ENCODE measurements around the gene TXNDC12. TPM values are rescaled to one million over a fixed set of nuclear protein-coding genes. Genes with fewer than 3 reads are reported as not detected.
A peak's percentile ranks its signal among the peaks of the same experiment; 100 is the strongest.
"Not testable (repeated sequence)": the region's sequence is repeated elsewhere in the genome, so short reads cannot be mapped to it uniquely, and the experiment has no call there.

TXNDC12 gene
- 10 to 100 TPM; 32.8 to 60.1 (median 53.8) TPM for total RNA-seq
- long read RNA-seq, donor 1, transcript TXNDC12-201 (7 exons, 2,396 nt) = major isoform, 46 of 46 reads
- long read RNA-seq, donor 1, partial matches to known transcripts = 0 of 46 reads
- long read RNA-seq, donor 1, other reads (novel, unspliced or antisense) = 0 of 46 reads
- long read RNA-seq, donor 2, transcript TXNDC12-201 (7 exons, 2,396 nt) = major isoform, 54 of 56 reads
- long read RNA-seq, donor 2, partial matches to known transcripts = 0 of 56 reads
- long read RNA-seq, donor 2, other reads (novel, unspliced or antisense) = 2 of 56 reads

DNA sequence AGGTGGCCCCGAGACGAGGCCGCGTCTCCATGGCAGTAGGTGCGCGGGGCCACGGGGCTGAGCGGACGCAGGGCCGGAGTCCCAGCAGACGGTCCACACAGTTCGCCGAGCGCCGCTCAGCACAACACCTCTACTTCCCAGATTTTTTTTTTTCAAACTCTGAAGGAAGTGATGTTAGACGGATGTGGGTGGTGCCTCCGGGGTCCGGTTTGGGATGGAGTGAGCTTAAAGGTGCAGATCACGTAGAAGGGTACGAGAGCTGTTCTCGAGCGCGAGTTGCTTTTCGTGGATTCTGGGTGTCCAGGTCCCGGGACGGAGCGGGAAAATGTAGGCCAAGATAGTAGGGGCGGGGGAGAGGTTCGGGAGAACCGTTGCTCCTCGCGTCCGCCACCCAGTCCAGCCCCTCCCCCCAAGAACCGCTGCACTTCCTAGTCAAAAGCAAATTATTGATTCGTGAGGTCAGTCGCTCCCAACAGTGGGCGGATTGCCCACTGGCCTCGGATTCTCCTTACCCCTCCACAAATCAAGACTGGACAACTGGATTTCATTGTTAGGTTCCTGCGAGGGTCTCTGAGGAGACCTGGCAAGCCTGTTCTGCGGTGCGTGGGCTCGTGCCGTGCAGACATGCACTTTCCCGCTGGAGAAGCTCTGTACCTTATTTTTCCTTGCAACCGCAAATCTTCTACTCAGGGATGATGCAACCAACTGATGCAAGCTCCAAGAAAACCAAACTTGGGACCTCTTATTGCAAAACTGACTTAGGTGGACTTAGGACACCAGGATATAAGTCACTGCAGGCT, at the start of gene TXNDC12:
TXNDC12 (minus strand) TSS at position 126 of the 800 bp plus-strand sequence; CDS start at position 31, 95 bp downstream.
- TF ChIP-seq, protein P1, sequence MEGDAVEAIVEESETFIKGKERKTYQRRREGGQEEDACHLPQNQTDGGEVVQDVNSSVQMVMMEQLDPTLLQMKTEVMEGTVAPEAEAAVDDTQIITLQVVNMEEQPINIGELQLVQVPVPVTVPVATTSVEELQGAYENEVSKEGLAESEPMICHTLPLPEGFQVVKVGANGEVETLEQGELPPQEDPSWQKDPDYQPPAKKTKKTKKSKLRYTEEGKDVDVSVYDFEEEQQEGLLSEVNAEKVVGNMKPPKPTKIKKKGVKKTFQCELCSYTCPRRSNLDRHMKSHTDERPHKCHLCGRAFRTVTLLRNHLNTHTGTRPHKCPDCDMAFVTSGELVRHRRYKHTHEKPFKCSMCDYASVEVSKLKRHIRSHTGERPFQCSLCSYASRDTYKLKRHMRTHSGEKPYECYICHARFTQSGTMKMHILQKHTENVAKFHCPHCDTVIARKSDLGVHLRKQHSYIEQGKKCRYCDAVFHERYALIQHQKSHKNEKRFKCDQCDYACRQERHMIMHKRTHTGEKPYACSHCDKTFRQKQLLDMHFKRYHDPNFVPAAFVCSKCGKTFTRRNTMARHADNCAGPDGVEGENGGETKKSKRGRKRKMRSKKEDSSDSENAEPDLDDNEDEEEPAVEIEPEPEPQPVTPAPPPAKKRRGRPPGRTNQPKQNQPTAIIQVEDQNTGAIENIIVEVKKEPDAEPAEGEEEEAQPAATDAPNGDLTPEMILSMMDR (IDR thresholded peaks at IDR 0.05) = no peak
- intact Hi-C loops (cut with DNase I, micrococcal nuclease) = no loop called here
- no peaks in the 10 kb centered on the region for H3K9me3 ChIP-seq
- ATAC-seq (peak; percentile 85), DNase-seq (peak; percentile 88 to 92 (median 91))
- no peaks in the 10 kb centered on the region for H3K36me3 ChIP-seq (ENCODE audit: low read depth)
- peak within 1 kb of the TSS; percentile 82 for H3K4me3 ChIP-seq
- peaks cover 25% of the 10 kb centered on the region for H3K4me1 ChIP-seq (ENCODE audit: low read depth)

DNA sequence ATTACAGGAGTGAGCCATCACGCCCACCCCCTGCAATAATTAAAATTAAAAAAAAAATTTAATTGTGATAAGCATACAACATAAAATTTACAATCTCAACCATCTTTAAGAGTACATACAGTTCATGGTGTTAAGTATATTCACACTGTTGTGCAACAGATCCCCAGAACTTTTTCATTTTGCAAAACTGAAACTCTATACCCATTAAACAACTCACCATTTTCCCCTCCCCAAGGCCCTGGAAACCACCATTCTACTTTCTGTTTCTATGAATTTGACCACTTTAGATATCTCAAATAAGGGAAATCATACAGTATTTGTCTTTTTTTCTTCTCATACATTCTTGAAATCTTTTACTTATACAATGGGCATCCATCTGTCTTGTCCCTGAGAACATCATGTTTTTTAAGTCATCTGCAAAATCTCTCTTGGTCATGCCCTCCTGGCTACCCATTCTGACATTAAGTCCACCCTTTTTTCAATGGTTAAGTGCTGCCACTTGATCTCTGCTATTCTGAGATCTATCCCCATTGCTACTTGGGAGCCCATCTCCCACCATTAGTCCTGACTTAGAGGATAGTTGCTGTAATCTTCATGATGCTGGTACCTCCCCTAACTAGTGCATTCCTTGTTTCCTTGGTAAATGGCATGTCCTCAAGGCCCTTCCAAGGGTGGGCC, 47.5 kb upstream of the TXNDC12 start:
- Histone ChIP-seq H3K9me3 (no peaks in the 10 kb centered on the region), H3K36me3 (ENCODE audit: low read depth) (no peaks in the 10 kb centered on the region), H3K4me1 (ENCODE audit: low read depth) (no peaks in the 10 kb centered on the region), H3K4me3 (no peak overlapping the region)
- DNase-seq = no peak
- TF ChIP-seq, protein P1 (IDR thresholded peaks at IDR 0.05) = no peak
- no peak for ATAC-seq
- intact Hi-C loops (cut with DNase I, micrococcal nuclease) = no loop called here

DNA sequence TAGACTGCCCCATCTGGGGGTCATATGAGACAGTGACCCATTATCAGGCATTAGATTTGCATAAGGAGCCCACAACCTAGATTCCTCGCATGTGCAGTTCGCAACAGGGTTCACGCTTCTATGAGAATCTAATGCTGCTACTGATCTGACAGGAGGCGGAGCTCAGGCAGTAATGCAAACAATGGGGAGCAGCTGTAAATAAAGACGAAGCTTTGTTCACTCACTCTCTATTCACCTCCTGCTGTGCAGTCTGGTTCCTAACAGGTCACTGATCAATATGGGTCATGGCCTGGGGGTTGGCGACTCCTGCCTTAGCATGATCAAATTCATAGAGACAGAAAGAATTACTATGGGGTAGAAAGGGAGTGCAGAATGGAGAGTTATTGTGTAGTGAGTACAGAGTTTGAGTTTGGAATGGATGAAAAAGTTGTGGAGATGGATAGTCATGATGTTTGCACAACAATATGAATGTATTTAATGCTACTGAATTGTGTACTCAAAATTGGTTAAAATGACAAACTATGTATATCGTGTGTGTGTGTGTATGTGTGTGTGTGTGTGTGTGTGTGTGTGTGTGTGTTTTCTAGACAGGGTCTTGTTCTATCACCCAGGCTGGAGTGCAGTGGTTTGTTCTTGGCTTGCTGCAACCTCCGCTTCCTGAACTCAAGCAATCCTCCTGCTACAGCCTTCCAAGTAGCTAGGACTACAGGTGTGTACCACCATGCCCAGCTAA, 43.3 kb upstream of the TXNDC12 start:
- Histone ChIP-seq H3K4me3 (no peak overlapping the region), H3K4me1 (ENCODE audit: low read depth) (no peaks in the 10 kb centered on the region), H3K36me3 (ENCODE audit: low read depth) (no peaks in the 10 kb centered on the region), H3K9me3 (no peaks in the 10 kb centered on the region)
- TF ChIP-seq, protein P1 (IDR thresholded peaks at IDR 0.05) = no peak
- intact Hi-C loops (cut with DNase I, micrococcal nuclease) = no loop called here
- ATAC-seq (no peak), DNase-seq (no peak)

DNA sequence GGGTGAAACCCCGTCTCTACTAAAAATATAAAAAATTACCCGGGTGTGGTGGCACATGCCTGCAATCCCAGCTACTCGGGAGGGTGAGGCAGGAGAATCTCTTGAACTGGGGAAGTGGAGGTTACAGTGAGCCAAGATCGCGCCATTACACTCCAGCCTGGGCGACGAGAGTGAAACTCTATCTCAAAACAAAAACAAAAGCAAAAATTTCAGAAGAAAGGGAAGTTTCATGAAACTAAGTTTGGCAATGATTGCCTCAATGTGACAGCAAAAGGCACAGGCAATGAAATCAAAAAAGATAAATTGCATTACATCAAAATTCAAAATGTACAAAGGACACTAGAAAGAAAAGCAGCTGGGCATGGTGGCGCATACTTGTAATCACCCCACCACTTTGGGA, 41.2 kb upstream of the TXNDC12 start:
- no peak for ATAC-seq
- H3K36me3 ChIP-seq (ENCODE audit: low read depth) = no peaks in the 10 kb centered on the region
- no peaks in the 10 kb centered on the region for H3K9me3 ChIP-seq
- DNase-seq = no peak
- intact Hi-C loops (cut with DNase I, micrococcal nuclease) = no loop called here
- TF ChIP-seq, protein P1 (IDR thresholded peaks at IDR 0.05) = no peak
- no peaks in the 10 kb centered on the region for H3K4me1 ChIP-seq (ENCODE audit: low read depth)
- no peak overlapping the region for H3K4me3 ChIP-seq

DNA sequence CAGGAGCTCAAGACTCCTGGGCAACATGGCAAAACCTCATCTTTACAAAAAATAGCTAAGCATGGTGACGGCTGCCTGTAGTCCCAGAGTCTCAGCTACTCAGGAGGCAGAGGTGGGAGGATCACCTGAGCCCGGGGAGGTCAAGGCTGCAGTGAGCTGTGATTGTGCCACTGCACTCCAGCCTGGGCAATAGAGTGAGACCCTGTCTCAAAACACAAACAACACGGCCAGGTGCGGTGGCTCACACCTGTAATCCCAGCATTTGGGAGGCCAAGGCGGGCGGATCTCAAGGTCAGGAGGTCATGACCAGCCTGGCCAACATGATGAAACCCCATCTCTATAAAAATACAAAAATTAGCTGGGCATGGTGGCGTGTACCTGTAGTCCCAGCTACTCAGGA, 39.3 kb upstream of the TXNDC12 start:
- intact Hi-C loops (cut with DNase I, micrococcal nuclease); H3K36me3 ChIP-seq (ENCODE audit: low read depth); H3K9me3 ChIP-seq; DNase-seq; H3K4me3 ChIP-seq; H3K4me1 ChIP-seq (ENCODE audit: low read depth); ATAC-seq: not testable (repeated sequence)

DNA sequence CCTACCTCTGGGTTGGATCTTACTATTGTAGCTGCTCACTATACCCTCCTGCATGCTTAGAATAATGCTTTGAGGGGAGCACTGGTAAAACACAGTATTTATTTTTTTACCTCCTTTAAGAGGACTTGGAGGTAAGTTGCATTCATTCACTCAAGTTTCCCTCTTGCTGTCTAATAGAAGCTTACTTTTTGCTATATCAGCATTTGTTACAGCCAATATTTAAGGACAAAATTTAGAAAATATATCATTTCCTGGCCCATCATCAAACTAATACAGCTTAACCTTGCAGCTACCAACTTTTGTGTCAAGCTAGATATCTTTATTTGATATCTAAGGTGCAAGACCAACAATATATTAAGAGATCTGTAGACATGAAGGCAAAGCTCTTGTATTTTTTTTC, 32.9 kb upstream of the TXNDC12 start:
- H3K9me3 ChIP-seq; H3K36me3 ChIP-seq (ENCODE audit: low read depth); H3K4me3 ChIP-seq; DNase-seq; ATAC-seq; intact Hi-C loops (cut with DNase I, micrococcal nuclease); H3K4me1 ChIP-seq (ENCODE audit: low read depth): not testable (repeated sequence)

All from mucosa of descending colon (tissue), 3 donors.